ENCODE data around the gene TCTN1.
"Not testable (repeated sequence)": the region's sequence is repeated elsewhere in the genome, so short reads cannot be mapped to it uniquely, and the experiment has no call there.

The TCTN1 gene

GRCh38 chr12:110592078-110592477 is 21.9 kb upstream of the TCTN1 start:
- TF ChIP-seq CTCF (conservative IDR thresholded peaks at IDR 0.05) (no peak), ZFX (IDR thresholded peaks at IDR 0.05) (no peak)
- no peak overlapping the region for H3K27ac ChIP-seq

DNA sequence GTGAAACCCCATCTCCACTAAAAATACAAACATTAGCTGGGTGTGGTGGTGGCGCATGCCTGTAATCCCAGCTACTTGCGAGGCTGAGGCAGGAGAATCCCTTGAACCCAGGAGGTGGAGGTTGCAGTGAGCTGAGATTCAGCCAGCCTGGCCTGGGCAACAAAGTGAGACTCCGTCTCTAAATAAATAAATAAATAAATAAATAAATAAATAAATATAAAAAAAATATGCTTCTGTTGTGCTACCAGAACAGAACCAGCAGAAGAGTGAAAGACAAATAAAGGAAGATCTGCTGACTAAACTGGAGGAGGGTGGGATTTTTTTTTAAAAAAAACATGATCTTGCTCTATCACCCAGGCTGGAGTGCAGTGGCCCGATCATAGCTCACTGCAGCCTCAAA is 21.0 kb upstream of the TCTN1 start:
- H3K27ac ChIP-seq, result not testable (repeated sequence)

DNA sequence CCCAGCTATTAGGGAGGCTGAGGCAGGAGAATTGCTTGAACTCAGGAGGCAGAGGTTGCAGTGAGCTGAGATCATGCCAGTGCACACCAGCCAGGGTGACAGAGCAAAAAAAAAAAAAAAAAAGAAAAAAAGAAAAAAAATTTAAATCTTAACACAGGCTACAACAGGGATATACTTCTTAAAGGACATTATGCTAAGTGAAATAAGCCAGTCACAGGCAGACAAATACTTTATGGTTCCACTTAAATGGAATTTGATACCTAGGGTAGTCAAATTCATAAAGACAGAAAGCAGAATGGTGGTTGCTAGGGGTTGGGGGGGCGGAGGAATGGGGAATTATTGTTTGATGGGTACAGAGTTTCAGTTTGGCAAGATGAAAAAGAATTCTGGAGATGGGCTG is 16.0 kb upstream of the TCTN1 start:
- no peak overlapping the region for H3K27ac ChIP-seq
- TF ChIP-seq ZFX (IDR thresholded peaks at IDR 0.05) (no peak), CTCF (conservative IDR thresholded peaks at IDR 0.05) (no peak)

DNA sequence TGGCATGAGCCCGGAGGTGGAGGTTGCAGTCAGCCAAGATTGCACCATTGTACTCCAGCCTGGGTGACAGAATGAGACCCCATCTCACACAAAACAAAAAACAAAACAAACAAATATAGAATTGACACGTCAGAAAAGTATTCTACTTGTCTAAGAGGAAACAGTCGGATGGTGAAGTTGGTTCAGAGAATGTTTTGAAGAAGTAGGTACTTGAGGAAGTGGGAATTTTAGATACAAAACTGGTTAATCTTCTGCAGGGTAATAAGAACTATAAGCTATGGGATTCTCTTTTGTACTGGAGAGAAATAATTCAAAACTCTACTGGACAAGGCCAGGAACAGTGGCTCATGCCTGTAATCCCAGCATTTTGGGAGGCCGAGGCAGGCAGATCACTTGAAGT is 14.6 kb upstream of the TCTN1 start:
- no peak overlapping the region for H3K27ac ChIP-seq
- TF ChIP-seq ZFX (IDR thresholded peaks at IDR 0.05) (no peak), CTCF (conservative IDR thresholded peaks at IDR 0.05) (no peak)

DNA sequence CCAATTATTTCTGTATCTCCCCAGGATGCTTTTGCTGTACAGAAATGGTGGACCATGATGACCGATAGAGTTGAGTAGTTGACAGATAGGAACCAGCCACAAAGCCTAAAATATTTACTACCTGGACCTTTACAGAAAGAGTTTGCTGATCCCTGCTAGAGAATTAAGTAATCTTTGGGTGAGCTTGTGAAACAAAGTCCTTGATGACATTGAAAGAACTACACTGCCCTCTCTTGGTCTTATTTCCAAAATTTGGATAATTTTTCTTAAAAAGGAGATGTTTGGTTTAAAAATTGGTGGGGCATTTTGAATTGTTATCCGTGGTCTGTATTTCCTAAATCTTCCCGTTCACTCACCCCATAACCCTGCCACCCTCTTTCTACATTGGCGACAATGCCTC is 13.7 kb upstream of the TCTN1 start:
- TF ChIP-seq ZFX (IDR thresholded peaks at IDR 0.05) (no peak), CTCF (conservative IDR thresholded peaks at IDR 0.05) (no peak; the same call in 1 of the 2 replicates)
- no peak overlapping the region for H3K27ac ChIP-seq

GRCh38 chr12:110602085-110602814 is 11.7 kb upstream of the TCTN1 start:
- peak; percentile 79 for TF ChIP-seq CTCF (conservative IDR thresholded peaks at IDR 0.05)
- not testable (repeated sequence) for H3K27ac ChIP-seq

- H3K27ac ChIP-seq, result no peak overlapping the region
- TF ChIP-seq CTCF (conservative IDR thresholded peaks at IDR 0.05) (no peak), ZFX (IDR thresholded peaks at IDR 0.05) (no peak)
These were observed 7.7 kb upstream of the TCTN1 start for GRCh38 chr12:110606253-110606611.

DNA sequence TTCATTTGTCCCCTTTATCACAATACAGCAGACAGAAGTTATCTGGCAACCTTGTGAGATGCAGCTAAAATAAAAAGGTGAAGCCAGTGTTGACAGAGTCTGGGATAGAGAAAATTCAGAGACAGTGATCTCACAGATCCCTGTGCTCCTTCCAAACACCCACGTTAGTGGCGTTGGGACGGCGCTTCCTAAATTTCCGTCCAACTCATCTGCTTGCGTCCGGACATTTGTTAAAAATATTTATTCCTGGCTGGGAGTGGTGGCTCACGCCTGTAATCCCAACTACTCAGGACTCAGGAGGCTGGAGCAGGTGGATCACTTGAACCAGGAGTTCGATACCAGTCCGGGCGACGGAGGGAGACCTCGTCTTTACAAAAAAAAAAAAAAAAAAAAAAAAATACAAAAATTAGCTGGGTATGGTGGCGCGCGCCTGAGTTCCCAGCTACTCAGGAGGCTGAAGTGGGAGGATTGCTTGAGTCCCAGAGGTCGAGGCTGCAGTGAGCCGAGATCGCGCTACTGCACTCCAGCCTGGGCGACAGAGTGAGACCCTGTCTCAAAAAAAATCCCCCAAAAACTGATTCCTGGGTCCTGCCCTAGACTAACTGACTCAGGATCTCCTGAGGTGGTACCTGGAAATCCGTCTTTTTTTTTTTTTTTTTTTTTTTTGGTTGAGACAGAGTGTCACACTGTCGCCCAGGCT is 708 bp upstream of the TCTN1 start:
- TF ChIP-seq ZFX (IDR thresholded peaks at IDR 0.05) (no peak), CTCF (conservative IDR thresholded peaks at IDR 0.05) (no peak)
- H3K27ac ChIP-seq, result peak overlapping the region; percentile 81
